ENCODE data around the gene MARCO.
"Not testable (repeated sequence)": the region's sequence is repeated elsewhere in the genome, so short reads cannot be mapped to it uniquely, and the experiment has no call there.

The MARCO gene

GRCh38 chr2:118932949-118933348, 9.0 kb upstream of the MARCO start:
- no peak for DNase-seq

- no peak for DNase-seq
Observed at GRCh38 chr2:118936306-118936705, 5.7 kb upstream of the MARCO start.

GRCh38 chr2:118936936-118937335, 5.1 kb upstream of the MARCO start:
- no peak for DNase-seq

DNA sequence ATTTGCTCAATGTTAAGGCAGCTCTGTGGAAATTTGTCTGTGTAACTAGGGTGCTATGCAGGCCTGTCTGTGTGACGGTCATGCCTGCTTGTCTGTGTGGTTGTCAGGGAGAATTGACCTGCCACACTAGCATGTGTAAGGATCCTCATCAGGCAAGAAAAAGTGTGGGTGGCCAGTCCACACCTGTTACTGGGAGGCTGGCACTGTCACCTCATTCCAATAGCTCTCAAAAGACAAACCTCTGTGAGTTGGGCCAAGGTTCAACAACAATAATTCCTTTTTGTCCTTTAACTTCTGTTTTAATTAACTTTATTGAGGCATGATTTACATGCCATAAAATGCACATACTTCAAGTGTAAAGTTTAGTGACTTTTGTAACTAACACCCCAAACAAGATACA, 4.2 kb upstream of the MARCO start:
- no peak for DNase-seq

DNA sequence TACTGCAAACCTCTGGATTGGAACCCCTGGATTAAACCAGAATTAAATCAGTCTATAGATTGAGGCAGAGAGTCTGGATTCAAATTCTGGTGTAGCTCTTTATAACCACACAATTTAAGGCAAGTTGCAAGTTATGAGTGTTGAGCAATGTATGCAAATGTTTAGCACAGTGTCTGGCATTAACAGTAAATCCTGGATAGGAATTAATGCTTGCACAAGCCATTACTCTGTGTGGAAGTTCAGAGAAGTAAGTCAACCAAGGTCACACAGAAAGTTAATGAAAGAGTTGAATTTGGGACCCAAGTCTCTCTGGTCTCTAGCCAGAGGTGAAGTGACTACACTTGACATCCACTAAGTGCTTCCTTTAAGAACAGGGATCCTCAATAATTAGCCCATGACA, 2.0 kb upstream of the MARCO start:
- no peak for DNase-seq

- DNase-seq, result no peak
Observed at GRCh38 chr2:118940486-118941120, 1.4 kb upstream of the MARCO start.

- DNase-seq, result no peak
Observed at GRCh38 chr2:118943286-118943685, 1.3 kb downstream of the MARCO start.

GRCh38 chr2:118945881-118946280, 3.9 kb downstream of the MARCO start:
- DNase-seq, result no peak

DNA sequence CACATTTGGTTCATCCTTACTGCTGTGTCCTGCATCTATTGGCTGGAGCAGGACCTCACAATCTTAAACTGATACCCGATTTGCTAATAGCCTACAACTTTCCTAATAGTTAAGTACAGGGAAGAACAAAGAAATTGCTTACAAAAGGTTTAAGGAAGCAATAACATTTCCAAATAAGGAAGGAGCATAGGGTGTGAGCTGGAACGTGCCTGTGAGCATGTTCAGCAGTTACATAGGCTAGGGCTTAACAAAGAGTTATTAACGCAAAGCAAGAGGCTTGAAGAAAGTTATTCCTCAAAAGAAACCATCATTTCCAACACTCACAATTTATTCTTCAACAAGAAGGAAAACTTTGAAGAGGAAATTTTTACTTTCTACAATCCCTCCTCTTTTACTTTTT, 6.3 kb downstream of the MARCO start:
- DNase-seq, result not testable (repeated sequence)

GRCh38 chr2:118954297-118955060, 12.5 kb downstream of the MARCO start:
- no peak for DNase-seq

DNA sequence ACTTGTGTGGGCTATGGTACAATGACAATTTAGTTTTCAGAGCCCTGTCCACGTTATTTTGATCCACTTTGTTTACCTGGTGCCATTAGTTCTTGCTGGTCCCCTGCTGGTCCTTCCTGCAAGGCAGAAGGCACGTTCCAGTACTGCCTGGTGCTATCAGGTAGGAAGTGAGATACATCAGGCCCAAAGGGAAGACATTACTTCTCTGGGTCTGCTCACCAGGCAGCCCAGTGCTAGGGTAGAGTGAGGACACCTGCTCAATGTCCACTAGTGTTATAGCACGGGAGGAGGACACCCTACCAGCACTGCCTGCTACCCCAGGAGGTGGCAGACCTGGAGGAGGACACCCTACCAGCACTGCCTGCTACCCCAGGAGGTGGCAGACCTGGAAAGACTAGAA, 23.7 kb downstream of the MARCO start:
- DNase-seq, result no peak

GRCh38 chr2:118967124-118967880, 25.3 kb downstream of the MARCO start:
- DNase-seq, result no peak

- no peak for DNase-seq
Observed at GRCh38 chr2:118968042-118968441, 26.0 kb downstream of the MARCO start.

DNA sequence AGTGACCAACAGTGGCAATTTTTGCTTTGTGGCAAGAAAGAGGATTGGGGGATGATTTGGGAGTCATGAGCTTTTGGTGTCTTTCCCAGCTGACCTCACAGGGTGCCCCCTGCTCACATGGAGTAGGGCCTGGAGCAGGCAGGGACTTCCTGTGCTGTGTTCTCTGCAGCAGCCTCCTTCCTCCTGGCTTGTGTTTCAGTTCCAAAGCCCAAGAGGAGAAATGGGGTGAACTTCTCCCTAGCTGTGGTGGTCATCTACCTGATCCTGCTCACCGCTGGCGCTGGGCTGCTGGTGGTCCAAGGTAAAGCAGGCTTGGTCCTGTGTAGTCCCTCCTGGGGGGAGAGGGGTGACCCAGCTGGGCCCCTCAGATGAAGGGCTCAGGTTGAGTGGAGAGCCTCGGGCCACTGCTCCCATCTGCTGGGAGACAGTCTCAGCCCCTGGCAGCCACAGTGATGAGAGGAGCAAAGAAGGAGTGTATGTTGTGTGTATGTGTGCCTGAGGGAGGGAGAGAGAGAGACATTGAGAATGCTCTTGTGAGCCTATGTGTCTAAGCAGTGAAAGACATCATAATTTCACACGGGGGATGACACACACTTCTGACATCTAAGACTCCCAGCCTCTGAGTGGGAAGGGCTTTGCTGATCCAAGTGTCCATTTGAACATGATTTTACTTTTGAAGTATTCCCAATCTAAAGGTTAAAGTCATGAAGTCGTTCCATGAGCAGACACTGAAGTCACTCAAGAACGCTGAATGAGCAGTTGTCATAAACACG, 27.2 kb downstream of the MARCO start:
- no peak for DNase-seq

DNA sequence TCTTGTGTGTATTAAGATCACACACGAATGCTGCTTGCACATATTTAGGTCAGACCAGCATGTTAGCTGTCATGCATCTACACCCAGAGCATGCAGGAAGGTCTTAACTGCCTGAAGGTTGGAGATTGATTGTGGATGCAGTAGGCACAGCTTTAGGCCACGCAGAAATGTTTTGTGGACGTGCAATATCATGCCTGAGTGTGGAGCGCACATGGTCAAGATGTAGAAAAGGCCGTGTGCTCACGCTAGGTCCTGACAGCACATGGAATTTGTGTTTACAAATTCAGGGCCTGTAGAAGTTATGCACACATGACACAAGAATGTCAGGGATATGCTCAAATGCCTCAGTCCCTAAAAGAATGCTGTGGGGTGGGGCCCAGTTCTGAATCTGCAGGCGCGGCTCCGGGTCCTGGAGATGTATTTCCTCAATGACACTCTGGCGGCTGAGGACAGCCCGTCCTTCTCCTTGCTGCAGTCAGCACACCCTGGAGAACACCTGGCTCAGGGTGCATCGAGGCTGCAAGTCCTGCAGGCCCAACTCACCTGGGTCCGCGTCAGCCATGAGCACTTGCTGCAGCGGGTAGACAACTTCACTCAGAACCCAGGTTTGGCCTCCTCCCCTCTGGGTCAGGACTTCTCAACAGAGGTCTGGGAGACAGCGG, 27.9 kb downstream of the MARCO start:
- no peak for DNase-seq

DNA sequence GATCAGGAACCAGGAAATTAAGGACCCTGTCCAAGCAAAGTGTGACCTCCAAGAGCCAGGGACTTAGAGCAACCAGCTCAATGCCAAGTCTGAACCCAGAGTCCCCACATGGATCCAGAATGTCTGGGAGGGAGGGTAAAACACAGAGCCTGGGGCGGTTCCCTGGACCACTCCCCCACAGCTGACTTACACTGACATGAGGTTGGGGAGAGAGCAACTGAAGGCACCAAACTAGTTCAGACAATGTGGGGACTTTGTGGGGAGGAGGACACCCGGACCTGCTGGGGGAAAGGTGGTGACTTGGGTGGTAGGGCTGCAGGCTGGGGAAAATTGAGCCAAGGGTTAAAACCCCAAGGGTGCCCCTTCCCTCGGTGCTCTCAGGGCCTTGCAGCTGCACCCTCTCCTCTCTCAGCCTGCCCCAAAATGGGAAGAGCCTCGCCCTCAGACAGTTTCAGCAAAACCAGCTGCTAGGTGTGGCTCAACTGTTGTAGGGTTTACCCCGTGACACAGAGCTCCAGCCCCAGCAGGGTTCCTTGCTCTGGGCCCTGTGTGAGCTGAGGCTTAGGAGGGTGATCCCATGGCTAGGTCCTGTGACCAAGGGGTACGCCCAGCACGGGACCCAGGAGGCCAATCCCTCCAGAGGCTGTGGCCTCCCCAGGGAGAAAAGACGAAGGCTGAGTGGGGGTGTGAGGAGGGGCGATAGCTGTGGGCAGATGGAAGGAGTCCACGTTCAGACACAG, 28.6 kb downstream of the MARCO start:
- DNase-seq, result no peak

GRCh38 chr2:118971245-118972122, 29.5 kb downstream of the MARCO start:
- DNase-seq, result no peak

DNA sequence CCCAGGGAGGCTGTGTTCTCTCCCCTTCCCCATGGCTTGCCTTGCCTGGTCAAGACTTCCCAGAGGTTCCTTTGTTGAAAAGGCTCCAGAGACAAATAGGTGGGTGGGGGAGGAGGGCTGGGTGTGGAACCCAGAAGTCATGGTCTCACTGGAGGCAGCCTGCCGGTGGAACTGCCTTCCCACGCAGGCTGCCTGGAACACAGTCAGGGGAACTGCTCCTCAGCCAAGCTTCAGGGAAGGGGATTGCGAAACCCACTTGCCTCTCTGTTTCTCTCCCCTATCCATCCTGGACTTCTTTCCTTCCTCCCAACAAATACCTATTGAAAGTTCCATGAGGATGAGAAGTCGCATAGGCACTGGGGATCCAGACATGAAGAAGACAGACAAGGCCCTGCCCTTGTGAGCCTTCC, 31.6 kb downstream of the MARCO start:
- DNase-seq, result no peak

GRCh38 chr2:118974103-118974993, 32.4 kb downstream of the MARCO start:
- DNase-seq, result no peak

DNA sequence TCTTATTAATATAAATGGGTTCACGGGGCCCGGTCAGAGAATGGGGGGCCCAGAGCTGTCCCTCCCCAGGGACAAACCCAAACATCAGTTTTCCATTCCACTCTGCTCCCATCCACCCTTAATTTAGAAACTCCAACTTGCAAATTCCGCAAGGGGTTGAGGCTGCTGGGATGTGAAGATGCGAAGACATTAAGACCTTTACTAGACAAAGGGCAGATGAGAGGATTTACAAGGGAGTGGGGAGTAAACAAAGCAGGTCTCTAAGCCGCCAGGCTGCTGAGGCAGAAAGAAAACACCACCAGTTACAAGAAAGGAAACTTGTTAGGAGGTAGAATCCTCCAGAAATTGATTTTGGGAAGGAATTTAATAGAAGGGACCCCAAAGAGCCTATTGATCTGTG, 33.1 kb downstream of the MARCO start:
- no peak for DNase-seq

Data from NCI-H345 (cell line).